DOHH2 (cell line): ENCODE measurements around the gene HINT3.
"Not testable (repeated sequence)": the region's sequence is repeated elsewhere in the genome, so short reads cannot be mapped to it uniquely, and the experiment has no call there.

ENCODE experiments used
- H3F3A ChIP-seq: fragments of 200-600 bp; sonication (generic), shearing (Covaris generic); 2 replicates; pipeline ENCODE4 v1.6.0; 2016; ENCODE audit warnings: antibody characterized with exemption, mild to moderate bottlenecking; ENCODE audit not compliant: control insufficient read depth, insufficient read depth
- H3K27ac ChIP-seq: fragments of 200-600 bp; sonication (generic); 2 replicates; pipeline ENCODE4 v1.5.1; 2014; ENCODE audit warnings: low read depth, mild to moderate bottlenecking, low read length, moderate library complexity
- H3K27me3 ChIP-seq: fragments of 200-600 bp; sonication (generic); 2 replicates; pipeline ENCODE4 v1.6.1; 2014; ENCODE audit warnings: mild to moderate bottlenecking, low read length, mixed read lengths; ENCODE audit not compliant: control insufficient read depth
- H3K36me3 ChIP-seq: fragments of 200-600 bp; sonication (generic); 2 replicates; pipeline ENCODE4 v1.6.1; 2014; ENCODE audit warnings: mild to moderate bottlenecking, low read length, moderate library complexity, mixed read lengths; ENCODE audit not compliant: control insufficient read depth
- H3K4me1 ChIP-seq: fragments of 200-600 bp; sonication (generic); 2 replicates; pipeline ENCODE4 v1.6.1; 2014; ENCODE audit warnings: mild to moderate bottlenecking, low read length, mixed read lengths; ENCODE audit not compliant: control insufficient read depth
- H3K4me2 ChIP-seq: fragments of 200-600 bp; sonication (generic); 2 replicates; pipeline ENCODE4 v1.6.0; 2014; ENCODE audit warnings: mild to moderate bottlenecking, low read length, moderate library complexity
- H3K4me3 ChIP-seq: fragments of 200-600 bp; sonication (generic); 2 replicates; pipeline ENCODE4 v1.5.1; 2014; ENCODE audit warnings: mild to moderate bottlenecking, low read length, mixed read lengths
- H3K79me2 ChIP-seq: fragments of 200-600 bp; sonication (generic); 2 replicates; pipeline ENCODE4 v1.6.1; 2014; ENCODE audit warnings: mild to moderate bottlenecking, low read length, mixed read lengths; ENCODE audit not compliant: control insufficient read depth
- H3K9me2 ChIP-seq: fragments of 200-600 bp; sonication (generic); replicated peaks from 2 replicates; pipeline ENCODE4 v1.6.1; 2014; ENCODE audit warnings: mild to moderate bottlenecking, low read length, mixed read lengths; ENCODE audit not compliant: control insufficient read depth
- H3K9me3 ChIP-seq: fragments of 200-600 bp; sonication (generic); 2 replicates; pipeline ENCODE4 v1.6.1; 2014; ENCODE audit warnings: antibody characterized with exemption, low read length, mixed read lengths; ENCODE audit not compliant: control insufficient read depth, insufficient read depth
- H4K20me1 ChIP-seq: fragments of 200-600 bp; sonication (generic); 2 replicates; pipeline ENCODE4 v1.6.0; 2014; ENCODE audit warnings: low read depth, mild to moderate bottlenecking, antibody characterized with exemption, low read length, moderate library complexity; ENCODE audit not compliant: control insufficient read depth, insufficient read depth
- EZH2phosphoT487 ChIP-seq: fragments of 200-600 bp; sonication (generic); IDR thresholded peaks from 2 replicates; pipeline ENCODE4 v1.6.1; 2017; ENCODE audit warnings: borderline replicate concordance, mild to moderate bottlenecking, antibody characterized with exemption, low read length, moderate library complexity, mixed read lengths
- TF ChIP-seq, protein P1 (sequence below): fragments of 200-600 bp; sonication (generic); IDR thresholded peaks from one replicate; pipeline ENCODE4 v1.5.1; 2014; ENCODE audit warnings: antibody characterized with exemption, mild to moderate bottlenecking, low read depth, low read length; ENCODE audit not compliant: poor library complexity, severe bottlenecking

Gene HINT3

DNA sequence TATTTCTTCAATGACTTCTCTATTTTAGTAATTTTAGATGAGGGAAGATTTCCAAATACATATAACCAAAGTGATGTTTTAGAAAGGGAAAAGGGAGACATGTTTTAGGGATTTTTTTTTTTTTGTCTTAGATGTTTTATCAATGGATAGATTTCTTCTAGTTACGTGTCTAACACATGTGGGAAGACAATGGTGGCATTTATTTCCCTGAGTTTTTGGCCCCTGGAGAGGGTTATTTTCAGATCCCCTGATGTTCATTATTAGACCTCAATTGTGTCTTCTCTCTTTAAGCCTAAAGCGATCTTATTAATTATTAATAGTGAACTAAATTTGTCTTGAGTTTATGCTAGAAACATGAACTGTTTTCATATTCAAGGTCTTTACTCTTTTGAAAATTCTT is 60.0 kb downstream of the HINT3 start:
- Histone ChIP-seq H3K4me3 (no peak overlapping the region), H3K4me2 (no peak overlapping the region), H3K79me2 (no peaks in the 10 kb centered on the region), H3K27ac (no peak overlapping the region), H3K36me3 (peaks cover 87% of the 10 kb centered on the region), H3K4me1 (no peaks in the 10 kb centered on the region), H3K9me3 (no peaks in the 10 kb centered on the region), H3F3A (no peaks in the 10 kb centered on the region), H4K20me1 (no peaks in the 10 kb centered on the region), H3K9me2 (no peaks in the 10 kb centered on the region), H3K27me3 (no peaks in the 10 kb centered on the region)
- no peak for TF ChIP-seq EZH2phosphoT487
- TF ChIP-seq, protein P1, sequence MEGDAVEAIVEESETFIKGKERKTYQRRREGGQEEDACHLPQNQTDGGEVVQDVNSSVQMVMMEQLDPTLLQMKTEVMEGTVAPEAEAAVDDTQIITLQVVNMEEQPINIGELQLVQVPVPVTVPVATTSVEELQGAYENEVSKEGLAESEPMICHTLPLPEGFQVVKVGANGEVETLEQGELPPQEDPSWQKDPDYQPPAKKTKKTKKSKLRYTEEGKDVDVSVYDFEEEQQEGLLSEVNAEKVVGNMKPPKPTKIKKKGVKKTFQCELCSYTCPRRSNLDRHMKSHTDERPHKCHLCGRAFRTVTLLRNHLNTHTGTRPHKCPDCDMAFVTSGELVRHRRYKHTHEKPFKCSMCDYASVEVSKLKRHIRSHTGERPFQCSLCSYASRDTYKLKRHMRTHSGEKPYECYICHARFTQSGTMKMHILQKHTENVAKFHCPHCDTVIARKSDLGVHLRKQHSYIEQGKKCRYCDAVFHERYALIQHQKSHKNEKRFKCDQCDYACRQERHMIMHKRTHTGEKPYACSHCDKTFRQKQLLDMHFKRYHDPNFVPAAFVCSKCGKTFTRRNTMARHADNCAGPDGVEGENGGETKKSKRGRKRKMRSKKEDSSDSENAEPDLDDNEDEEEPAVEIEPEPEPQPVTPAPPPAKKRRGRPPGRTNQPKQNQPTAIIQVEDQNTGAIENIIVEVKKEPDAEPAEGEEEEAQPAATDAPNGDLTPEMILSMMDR = no peak

DNA sequence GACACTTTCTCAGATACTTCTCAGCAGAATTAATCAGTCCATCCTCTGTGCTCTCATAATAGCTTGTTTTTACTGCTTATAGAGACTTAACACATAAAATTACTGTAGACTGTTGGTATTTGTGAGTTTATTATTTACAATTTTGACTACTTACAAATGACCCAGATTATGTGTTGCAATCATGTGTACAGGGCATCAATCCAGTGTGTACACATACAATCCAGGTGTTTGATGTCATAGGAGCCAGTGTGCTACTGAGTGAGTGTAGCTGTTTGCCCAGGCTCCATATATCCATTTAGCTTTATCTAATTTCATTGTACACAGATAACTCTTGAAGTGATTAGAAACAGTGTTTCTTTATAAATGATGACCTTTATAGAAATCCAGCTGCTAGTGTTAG is 61.1 kb downstream of the HINT3 start:
- Histone ChIP-seq H3K27me3 (no peaks in the 10 kb centered on the region), H3F3A (no peaks in the 10 kb centered on the region), H3K79me2 (no peaks in the 10 kb centered on the region), H3K27ac (no peak overlapping the region), H4K20me1 (no peaks in the 10 kb centered on the region), H3K36me3 (peaks cover 87% of the 10 kb centered on the region), H3K9me2 (no peaks in the 10 kb centered on the region), H3K4me2 (no peak overlapping the region), H3K9me3 (no peaks in the 10 kb centered on the region), H3K4me3 (no peak overlapping the region), H3K4me1 (no peaks in the 10 kb centered on the region)
- TF ChIP-seq EZH2phosphoT487 = no peak

DNA sequence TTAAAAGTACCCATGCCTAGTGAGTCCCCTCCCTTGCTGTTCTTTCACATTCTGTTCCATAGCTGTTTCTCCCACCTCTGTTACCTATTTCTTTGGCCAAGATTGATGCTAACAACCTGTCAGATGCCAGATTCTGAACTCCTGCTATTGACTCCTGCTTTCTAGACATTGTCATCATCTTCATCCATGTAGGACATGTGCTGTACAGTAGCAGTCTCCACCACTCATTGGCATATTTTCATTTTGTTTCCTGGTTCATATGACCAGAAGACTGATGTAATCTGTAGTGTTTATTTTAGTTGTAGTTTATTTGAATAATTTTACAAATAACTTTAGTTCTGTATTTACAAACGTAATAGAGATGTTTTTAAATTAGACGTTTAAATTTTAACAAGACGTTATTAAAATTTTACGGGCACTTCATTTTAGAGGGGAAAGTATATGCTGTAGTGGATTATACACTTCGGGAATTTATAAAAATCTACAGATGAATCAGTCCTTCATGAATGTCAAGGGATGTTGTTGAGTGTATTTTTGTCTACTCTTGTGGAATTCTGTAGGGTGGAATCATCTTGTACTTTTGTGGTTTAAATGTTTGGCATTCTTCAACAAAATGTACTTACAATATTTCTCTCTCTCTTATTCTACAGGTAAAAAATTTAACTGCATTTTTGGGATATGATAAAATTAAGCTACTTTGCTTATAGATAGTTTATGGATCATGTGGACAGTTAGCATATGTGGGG is 63.9 kb downstream of the HINT3 start:
- H3K4me1 ChIP-seq = no peaks in the 10 kb centered on the region
- H3K27me3 ChIP-seq = no peaks in the 10 kb centered on the region
- no peaks in the 10 kb centered on the region for H3K9me3 ChIP-seq
- no peaks in the 10 kb centered on the region for H4K20me1 ChIP-seq
- no peaks in the 10 kb centered on the region for H3F3A ChIP-seq
- no peaks in the 10 kb centered on the region for H3K9me2 ChIP-seq
- peaks cover 88% of the 10 kb centered on the region for H3K36me3 ChIP-seq
- no peaks in the 10 kb centered on the region for H3K79me2 ChIP-seq
- no peak overlapping the region for H3K4me3 ChIP-seq
- no peak overlapping the region for H3K27ac ChIP-seq
- H3K4me2 ChIP-seq = no peak overlapping the region
- no peak for TF ChIP-seq EZH2phosphoT487
- TF ChIP-seq, protein P1 = no peak

DNA sequence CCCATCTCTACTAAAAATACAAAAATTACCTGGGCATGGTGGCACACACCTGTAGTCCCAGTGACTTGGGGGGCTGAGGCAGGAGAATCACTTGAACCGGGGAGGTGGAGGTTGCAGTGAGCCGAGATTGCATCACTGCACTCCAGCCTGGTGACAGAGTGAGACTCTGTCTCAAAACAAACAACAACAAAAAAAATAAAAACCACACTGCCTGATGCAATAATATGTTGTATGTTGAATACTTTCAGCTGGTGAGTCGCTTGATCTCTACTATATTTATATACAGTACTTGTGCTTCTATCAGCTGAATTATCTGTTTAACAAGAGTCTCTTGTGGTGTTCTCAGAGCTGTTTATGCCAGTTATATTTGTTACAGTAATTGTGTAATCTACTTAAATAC is 66.9 kb downstream of the HINT3 start:
- H3K36me3 ChIP-seq = peaks cover 79% of the 10 kb centered on the region
- H4K20me1 ChIP-seq = not testable (repeated sequence)

More for the DNA sequence above, 66.9 kb downstream of the HINT3 start:
- not testable (repeated sequence) for H3K9me3 ChIP-seq, H3K4me1 ChIP-seq, H3K4me2 ChIP-seq, H3F3A ChIP-seq, H3K4me3 ChIP-seq, H3K9me2 ChIP-seq, H3K27ac ChIP-seq, H3K79me2 ChIP-seq, H3K27me3 ChIP-seq
